Measurements from ENCODE around the gene HNRNPC.

GRCh38 chr14:21211509-21211908 lies 57.7 kb downstream of the HNRNPC start:
- TF ChIP-seq CTCF (conservative IDR thresholded peaks at IDR 0.05 in 1 of 2, IDR thresholded peaks at IDR 0.05 in 1 of 2; ENCODE audit: low read depth in 1 of 2, low read length in 2 of 2) (no peak), EZH2 (IDR thresholded peaks at IDR 0.05; ENCODE audit: low read length, missing control alignments) (no peak)

All from fibroblast of lung (primary cell).